Measurements from ENCODE around the gene ZNF616.
A peak's percentile ranks its signal among the peaks of the same experiment; 100 is the strongest.
"Not testable (repeated sequence)": the region's sequence is repeated elsewhere in the genome, so short reads cannot be mapped to it uniquely, and the experiment has no call there.

ZNF616 gene

DNA sequence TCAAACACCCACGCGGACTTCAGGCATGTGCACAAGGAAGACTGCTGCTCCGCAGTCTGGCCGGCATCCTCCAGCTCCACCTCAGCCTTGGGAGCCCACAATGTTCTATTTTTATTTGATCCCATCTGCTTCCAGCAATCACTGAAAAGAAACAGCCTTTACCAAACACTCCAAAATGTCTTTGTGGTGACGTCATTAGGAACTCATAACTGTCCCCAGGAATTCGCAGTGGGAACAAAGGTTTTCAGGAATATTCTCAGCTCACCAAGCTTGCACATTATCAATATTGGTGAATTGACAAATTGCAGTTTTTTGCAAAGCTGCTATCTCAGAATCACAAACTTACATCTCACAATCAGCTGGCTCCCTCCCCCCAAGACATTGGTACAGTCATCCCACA lies 29.0 kb downstream of the ZNF616 start:
- DNase-seq (ENCODE audit: low read depth in 2 of 2): no peak

DNA sequence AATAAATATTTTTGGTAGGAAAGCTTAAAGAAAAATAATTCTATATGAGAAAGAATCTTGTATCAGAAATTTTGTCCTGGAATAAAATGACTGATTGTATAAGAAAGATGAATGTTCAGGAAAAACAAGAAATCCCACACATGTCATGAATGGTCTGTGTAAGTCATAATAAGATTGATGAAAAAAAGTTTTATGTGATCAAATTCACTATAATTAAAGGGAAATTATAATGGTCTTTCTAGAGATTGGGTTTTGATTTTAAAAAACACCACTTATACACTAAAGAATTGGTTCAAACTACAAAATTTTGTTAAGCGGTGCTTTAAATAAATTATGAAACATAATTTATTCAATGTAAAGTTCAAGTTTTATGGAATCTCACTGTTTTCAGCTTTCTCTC lies 37.0 kb downstream of the ZNF616 start:
- DNase-seq (ENCODE audit: low read depth in 2 of 2): no peak

GRCh38 chr19:52101866-52102562 lies 37.7 kb downstream of the ZNF616 start:
- no peak for DNase-seq (ENCODE audit: low read depth in 2 of 2)

DNA sequence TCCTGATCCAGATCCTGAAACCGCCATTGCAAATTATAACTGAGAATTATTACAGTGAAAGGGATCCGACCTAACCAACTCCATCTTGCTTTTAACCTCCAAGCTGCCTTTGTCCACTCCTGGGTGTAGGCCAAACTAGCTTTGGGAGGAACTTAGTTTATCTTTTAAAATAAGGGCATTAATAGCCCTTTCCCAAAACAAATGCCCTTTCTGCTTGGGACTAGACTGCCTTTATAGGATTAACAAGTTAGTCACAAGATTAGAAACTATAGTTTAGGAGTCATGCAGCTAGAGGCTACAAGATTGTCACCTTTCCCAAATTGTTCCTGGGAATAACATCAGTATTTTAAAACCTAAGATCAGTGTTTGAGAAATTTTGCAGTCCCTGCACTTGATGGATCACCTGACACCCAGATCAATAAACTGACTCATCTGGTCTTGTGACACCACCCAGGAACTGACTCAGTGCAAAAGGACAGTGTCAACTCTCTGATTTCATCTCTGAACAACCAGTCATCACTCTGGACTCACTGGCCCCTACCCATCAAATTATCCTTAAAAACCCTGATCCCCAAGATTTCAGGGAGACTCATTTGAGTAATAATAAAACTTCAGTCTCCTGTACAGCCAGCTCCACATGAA lies 40.1 kb downstream of the ZNF616 start:
- DNase-seq (ENCODE audit: low read depth in 2 of 2): no peak

DNA sequence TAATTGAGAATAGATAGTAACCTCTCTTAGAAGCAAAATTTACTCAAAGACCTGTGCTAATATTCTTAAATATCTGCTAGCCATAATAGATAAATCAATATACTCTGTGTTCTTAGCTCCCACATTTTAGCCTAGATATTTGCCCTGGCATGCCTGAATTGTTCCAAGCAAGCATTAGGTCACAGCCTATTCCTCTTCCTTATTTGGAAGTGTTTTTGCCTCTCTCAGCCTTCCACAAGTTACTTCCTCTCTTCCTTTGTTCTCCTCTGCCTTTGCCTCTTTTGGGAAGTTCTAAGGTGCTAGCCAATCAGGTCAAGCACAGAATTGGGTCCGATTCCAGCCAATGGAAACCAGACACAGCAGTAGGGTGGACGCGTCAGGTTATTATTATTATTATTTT lies 43.3 kb downstream of the ZNF616 start:
- DNase-seq (ENCODE audit: low read depth in 2 of 2): not testable (repeated sequence)

DNA sequence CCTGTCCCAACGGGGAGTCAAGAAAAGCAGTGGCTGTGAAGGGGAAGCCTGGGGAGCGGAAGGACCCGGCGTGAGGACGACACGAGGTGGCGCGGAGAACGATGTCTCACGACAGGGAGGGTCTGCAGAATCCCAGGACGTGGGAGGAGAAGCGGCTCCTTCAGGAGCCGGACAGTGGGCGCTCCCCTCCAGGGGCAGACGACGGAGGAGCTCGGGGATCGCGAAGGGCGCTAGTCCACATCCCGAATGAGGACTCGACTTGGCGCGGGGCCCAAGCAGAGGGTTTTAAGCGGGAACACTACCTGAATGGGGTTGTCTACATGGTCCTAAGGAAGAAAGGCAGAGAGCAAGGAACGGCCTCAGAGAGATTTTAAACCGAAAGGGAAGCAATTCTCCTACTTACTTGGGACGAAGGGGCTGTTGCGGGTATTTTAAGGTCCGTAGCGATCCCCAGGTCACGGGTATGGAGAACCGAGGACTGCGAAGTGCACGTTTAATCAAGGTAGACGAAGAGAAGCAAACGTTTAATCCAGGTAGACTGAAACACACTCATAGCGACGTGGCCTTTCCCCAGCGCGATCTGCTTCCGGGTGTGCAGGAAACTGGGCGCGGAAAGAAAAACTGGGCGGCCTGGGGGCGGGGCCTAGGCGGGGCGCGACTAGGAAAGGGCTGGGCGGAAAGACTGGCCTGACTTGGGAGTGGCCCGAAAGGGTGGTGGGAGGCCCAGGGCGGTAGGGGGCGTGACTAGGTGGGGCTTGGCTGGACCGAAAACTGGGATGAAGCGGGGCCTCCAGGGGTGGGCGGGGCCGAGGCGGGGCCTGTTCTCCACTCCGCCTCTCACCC lies 44.3 kb downstream of the ZNF616 start, which contains the start of gene ZNF841:
TSS of gene ZNF841 (minus strand) at position 594 of the 843 bp plus-strand sequence. CDS start 10,964 bp downstream, outside the sequence.
- peak; percentile 81 for DNase-seq (ENCODE audit: low read depth in 2 of 2)

DNA sequence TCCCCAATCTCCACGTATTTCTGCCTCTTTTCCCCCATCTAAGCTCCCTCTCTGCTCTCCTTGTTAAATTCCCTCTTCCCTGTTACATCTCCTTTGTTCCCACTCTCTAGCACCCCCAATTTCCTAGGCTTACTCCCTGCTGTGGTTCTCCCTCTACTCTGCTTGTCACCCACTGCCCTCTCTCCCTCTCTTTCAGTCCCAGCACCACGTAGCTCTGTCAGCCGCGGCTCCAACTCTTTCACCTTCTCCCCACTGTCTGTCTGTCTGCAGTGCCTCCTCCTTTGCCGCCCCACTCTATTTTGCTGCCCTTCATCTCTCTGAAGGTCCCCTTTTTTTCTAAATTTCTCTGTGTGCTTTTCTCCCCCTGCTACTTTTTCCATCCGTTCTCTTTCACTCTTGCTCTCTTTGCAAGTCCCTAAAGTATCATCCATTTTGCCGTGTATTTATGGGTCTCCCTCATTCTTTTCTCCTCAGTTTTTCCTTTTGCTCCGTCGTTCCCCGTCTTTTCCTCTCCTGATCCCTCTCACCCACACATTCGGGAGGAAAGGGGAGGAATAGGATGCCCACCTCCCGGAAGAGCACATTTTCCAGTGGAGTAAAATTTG lies 45.1 kb downstream of the ZNF616 start:
- DNase-seq (ENCODE audit: low read depth in 2 of 2): no peak

GRCh38 chr19:52086481-52086880 lies 53.3 kb downstream of the ZNF616 start:
- DNase-seq (ENCODE audit: low read depth in 2 of 2): no peak

- no peak for DNase-seq (ENCODE audit: low read depth in 2 of 2)
These were observed 69.2 kb downstream of the ZNF616 start for GRCh38 chr19:52070496-52070895.

GRCh38 chr19:52069653-52070052 lies 70.1 kb downstream of the ZNF616 start:
- no peak for DNase-seq (ENCODE audit: low read depth in 2 of 2)

DNA sequence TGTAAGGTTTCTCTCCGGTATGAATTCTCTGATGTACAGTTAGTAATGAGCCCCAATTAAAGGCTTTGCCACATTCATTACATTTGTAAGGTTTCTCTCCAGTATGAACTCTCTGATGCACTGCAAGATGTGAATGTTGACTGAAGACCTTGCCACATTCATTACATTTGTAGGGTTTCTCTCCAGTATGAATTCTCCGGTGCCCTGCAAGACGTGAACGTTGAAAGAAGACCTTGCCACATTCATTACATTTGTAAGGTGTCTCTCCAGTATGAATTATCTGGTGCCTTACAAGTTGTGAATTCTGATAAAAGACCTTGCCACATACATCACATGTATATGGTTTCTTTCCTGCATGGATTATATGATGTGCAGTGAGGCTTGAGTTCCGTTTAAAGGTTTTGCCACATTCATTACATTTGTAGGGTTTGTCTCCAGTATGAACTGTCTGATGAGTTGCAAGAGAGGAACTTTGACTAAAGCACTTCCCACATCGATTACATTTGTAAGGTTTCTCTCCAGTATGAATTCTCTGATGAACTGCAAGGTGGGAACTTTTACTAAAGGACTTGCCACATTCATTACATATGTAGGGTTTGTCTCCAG lies 73.4 kb downstream of the ZNF616 start:
- no peak for DNase-seq (ENCODE audit: low read depth in 2 of 2)

DNA sequence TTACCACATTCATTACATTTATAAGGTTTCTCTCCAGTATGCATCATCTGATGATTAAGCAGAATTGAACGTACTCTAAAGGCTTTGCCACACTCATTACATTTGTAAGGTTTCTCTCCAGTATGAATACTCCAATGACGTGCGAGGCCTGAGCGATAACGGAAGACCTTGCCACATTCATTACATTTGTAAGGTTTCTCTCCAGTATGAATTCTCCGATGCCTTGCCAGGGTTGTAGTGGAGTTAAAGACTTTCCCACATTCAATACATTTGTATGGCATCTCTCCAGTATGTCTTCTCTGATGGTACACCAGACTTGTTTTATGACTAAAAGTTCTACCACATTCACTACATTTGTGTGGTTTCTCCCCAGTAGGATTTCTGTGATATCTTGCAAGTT lies 74.3 kb downstream of the ZNF616 start:
- DNase-seq (ENCODE audit: low read depth in 2 of 2): no peak

Data from stimulated activated CD8-positive, alpha-beta memory T cell treated with anti-CD3 and anti-CD28 coated beads, Interleukin-7, amount 100 ng/mL, for 4 hours (primary cell).